T-cell (primary cell): ENCODE results near the gene CYP26C1. TPM values are rescaled to one million over a fixed set of nuclear protein-coding genes. Genes with fewer than 3 reads are reported as not detected.

Experiments
- ATAC-seq, 4 experiments: fragments of 200-7000 bp in 3 of 4; fragments of 150-1000 bp in 1 of 4; cut with Tn5 transposase; replicated peaks in 1 of 4; 1 replicate in 3 of 4; 2 replicates in 1 of 4; pipeline ENCODE4 v1.10.0; 2021; ENCODE audit warnings: moderate library complexity in 3 of 4, mild to moderate bottlenecking in 2 of 4, moderate number of reproducible peaks in 1 of 4
- CTCF ChIA-PET, 2 donors: fragments of 300-600 bp; sonication (Branson Sonifier 250); formaldehyde crosslinking; loops; one replicate each; lab custom pipeline; 2022; ENCODE audit warnings: antibody characterized with exemption in 2 of 2; lab: Charles Lee
- POLR2A ChIA-PET, 2 donors: fragments of 300-600 bp; sonication (Branson Sonifier 250); formaldehyde crosslinking; loops; one replicate each; lab custom pipeline; 2022; ENCODE audit warnings: antibody characterized with exemption in 2 of 2; lab: Charles Lee
- DNase-seq, 35 experiments: peaks; one replicate each; pipeline versions ENCODE4 v3.0.0 to v3.0.0-alpha.2; 2013 to 2023
- H3K27ac ChIP-seq: one replicate; pipeline ENCODE4 v1.5.1; 2013; ENCODE audit warnings: low read length
- H3K27me3 ChIP-seq, 2 experiments: replicated peaks in 1 of 2; 1 replicate in 1 of 2; 2 replicates in 1 of 2; pipeline versions ENCODE4 v1.6.1 to v1.7.0; 2013; ENCODE audit warnings: low read length in 1 of 2, mixed read lengths in 1 of 2; ENCODE audit not compliant: control insufficient read depth in 2 of 2, insufficient read depth in 2 of 2; ENCODE audit errors: extremely low read depth in 1 of 2
- H3K36me3 ChIP-seq, 2 donors: 1 replicate in 1 of 2; 2 replicates in 1 of 2; pipeline versions ENCODE4 v1.6.1 to v1.7.0; 2013; ENCODE audit warnings: low read length in 1 of 2; ENCODE audit not compliant: control insufficient read depth in 2 of 2, insufficient read depth in 1 of 2; ENCODE audit errors: extremely low read depth in 1 of 2
- H3K4me1 ChIP-seq, 2 experiments: 1 replicate in 1 of 2; 2 replicates in 1 of 2; pipeline versions ENCODE4 v1.6.1 to v1.7.0; 2013; ENCODE audit warnings: low read length in 2 of 2, mixed read lengths in 1 of 2; ENCODE audit not compliant: insufficient read depth in 2 of 2, control insufficient read depth in 1 of 2; ENCODE audit errors: extremely low read depth in 1 of 2
- H3K4me3 ChIP-seq, 2 donors: 1 replicate in 1 of 2; 2 replicates in 1 of 2; pipeline versions ENCODE4 v1.5.1 to v1.7.0; 2013; ENCODE audit warnings: mild to moderate bottlenecking in 2 of 2, low read length in 1 of 2, moderate library complexity in 1 of 2; ENCODE audit not compliant: control insufficient read depth in 1 of 2; ENCODE audit errors: extremely low read depth in 1 of 2
- H3K9me3 ChIP-seq: 2 replicates; pipeline ENCODE4 v1.7.0; 2013
- H3K27ac Mint-ChIP-seq, 2 donors: one replicate each; pipeline ENCODE4 v1.8.0; 2020 to 2021; ENCODE audit warnings: mild to moderate bottlenecking in 2 of 2, mixed read lengths in 2 of 2
- H3K27me3 Mint-ChIP-seq, 2 donors: one replicate each; pipeline ENCODE4 v1.8.0; 2021 to 2022; ENCODE audit warnings: mixed read lengths in 2 of 2
- H3K36me3 Mint-ChIP-seq: one replicate; pipeline ENCODE4 v1.8.0; 2021; ENCODE audit warnings: mixed read lengths
- H3K4me1 Mint-ChIP-seq, 3 donors: one replicate each; pipeline ENCODE4 v1.8.0; 2020 to 2022; ENCODE audit warnings: mixed read lengths in 3 of 3, mild to moderate bottlenecking in 1 of 3
- H3K4me3 Mint-ChIP-seq, 3 donors: one replicate each; pipeline ENCODE4 v1.8.0; 2020 to 2022; ENCODE audit warnings: mild to moderate bottlenecking in 3 of 3, mixed read lengths in 3 of 3, moderate library complexity in 3 of 3
- H3K9me3 Mint-ChIP-seq, 3 donors: one replicate each; pipeline ENCODE4 v1.8.0; 2020 to 2022; ENCODE audit warnings: mixed read lengths in 3 of 3
- WGBS: methylation state at CpG from one replicate; pipeline ENCODE4 v1.1.5; 2013; ENCODE audit warnings: missing lambda C conversion rate; ENCODE audit not compliant: insufficient coverage; 5-methylcytosine and 5-hydroxymethylcytosine counted together
- total RNA-seq, 35 experiments: library from RNA in 6 of 35; stranded (reverse) in 6 of 35; fragments of 120-200 nt in 1 of 35; gene quantifications; one replicate each; pipeline versions ENCODE4 v1.2.1 to v1.2.4 and lab custom pipeline; 2013 to 2026

Gene CYP26C1
- total RNA-seq, 5 donors from 2014 or later (not counting 1 experiment from before 2014, with no cell fraction given): 0.20 to 0.49 (median 0.38) TPM

DNA sequence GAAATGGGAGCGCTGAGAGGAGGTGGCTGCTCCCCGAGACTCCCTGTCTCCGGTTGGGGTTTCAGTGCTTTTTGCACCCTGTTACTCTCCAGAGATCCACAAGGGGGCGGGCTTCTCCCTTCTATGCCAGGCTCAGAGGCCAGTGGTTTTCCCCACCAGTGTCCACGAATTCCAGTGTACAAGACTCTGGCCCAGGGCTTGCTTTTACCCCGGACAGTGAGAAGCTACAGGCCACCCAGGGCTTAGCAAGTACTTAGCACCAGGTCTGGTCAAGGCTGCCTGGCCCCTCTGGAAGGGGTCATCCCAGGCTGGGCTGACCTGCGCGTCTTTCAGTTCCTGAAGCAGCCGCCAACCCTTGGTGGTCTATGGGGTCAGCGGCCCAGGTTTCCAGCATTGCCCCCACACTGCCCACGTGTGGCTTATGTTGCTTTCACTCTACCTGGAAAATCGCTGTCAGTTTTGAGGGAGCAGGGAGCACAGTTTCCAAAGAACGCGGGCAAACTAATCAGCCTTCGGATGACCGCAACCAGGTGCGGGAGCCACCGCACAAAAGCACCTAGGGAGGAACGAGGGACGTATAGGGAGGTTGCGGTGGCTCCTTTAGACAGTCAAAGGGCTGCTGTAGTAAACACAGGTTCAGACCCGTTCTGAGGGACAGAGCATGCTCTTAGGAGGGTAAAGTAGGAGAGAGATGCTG lies 19.9 kb downstream of the CYP26C1 start:
- DNase-seq (peak in 28 of 35 experiments; percentile 14 to 64 (median 34)), ATAC-seq (peak; percentile 52 to 67 (median 64))
- peak overlapping the region in 1 of 3 donors; percentile 17 for H3K4me3 Mint-ChIP-seq
- H3K9me3 ChIP-seq: no peaks in the 10 kb centered on the region
- H3K4me3 ChIP-seq: no peak overlapping the region
- H3K36me3 ChIP-seq: no peaks in the 10 kb centered on the region
- no peaks in the 10 kb centered on the region for H3K36me3 Mint-ChIP-seq
- no peak overlapping the region for H3K27ac ChIP-seq
- H3K27me3 ChIP-seq: peaks cover 14 to 34% of the 10 kb centered on the region in 2 experiments
- peaks cover 7 to 8% (median 8%) of the 10 kb centered on the region in 3 donors for H3K4me1 Mint-ChIP-seq
- peaks cover 0 to 4% of the 10 kb centered on the region in 2 experiments for H3K4me1 ChIP-seq
- WGBS: 61% methylated on average over 16 of the region's 22 CpGs
- CTCF ChIA-PET: interaction anchor here (0.6 to 1.9 kb wide), 10 partner anchors 11 to 433 kb away, joined by 3 to 12 read pairs (median 4); no protein-coding TSS in a partner anchor
- H3K27ac Mint-ChIP-seq: no peak overlapping the region
- no peaks in the 10 kb centered on the region for H3K9me3 Mint-ChIP-seq
- H3K27me3 Mint-ChIP-seq: peaks cover 42 to 43% of the 10 kb centered on the region in 2 donors
- POLR2A ChIA-PET: no interaction called here

DNA sequence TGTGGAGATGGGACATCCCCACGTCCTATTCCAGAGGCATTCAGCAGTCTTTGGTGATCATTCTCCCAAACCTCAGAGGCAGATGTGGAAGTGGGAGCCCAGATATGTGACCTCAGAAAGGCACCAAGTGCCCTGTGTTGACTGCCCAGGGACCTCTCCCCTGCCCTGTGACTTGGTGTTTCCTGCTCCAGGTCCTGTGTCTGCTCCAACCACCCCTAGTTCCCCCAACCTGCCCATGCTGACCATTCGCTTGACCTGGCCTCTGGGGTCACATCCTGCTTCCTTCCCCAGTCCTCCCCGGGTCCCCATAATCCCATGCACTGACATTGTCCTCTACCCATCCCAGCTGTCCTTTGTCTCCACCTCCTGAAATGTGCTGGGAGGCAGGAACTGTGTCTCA lies 20.7 kb downstream of the CYP26C1 start:
- WGBS: 33% methylated on average over 2 of the region's 3 CpGs
- no peak for ATAC-seq

DNA sequence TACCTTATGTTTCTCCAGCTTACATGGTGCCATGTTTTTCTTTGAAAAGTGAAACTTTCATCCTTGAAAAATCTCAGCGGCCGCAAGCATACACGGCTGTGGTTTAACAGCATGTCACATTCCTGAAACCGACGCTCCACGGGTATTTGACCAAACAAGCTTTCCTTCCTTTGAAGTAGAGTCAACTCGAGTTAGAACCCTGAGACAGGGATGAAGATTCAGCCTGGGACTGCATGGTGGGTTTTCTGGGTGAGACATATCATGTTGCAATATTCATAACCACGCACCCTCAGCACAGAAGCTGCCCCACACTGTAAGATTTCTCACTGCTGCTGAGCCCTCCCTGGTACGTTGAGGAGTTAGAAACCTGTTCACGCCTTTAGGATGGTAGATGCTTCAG lies 21.2 kb downstream of the CYP26C1 start:
- CTCF ChIA-PET: interaction anchor here (0.5 to 0.6 kb wide), 2 partner anchors 214 to 437 kb away, joined by 3 to 4 read pairs; no protein-coding TSS in a partner anchor
- H3K4me3 ChIP-seq: no peak overlapping the region
- WGBS: 63% methylated on average over 7 of the region's 10 CpGs
- no peak overlapping the region for H3K27ac ChIP-seq
- Mint-ChIP-seq H3K4me3 (no peak overlapping the region), H3K36me3 (no peaks in the 10 kb centered on the region), H3K9me3 (no peaks in the 10 kb centered on the region), H3K27ac (no peak overlapping the region), H3K27me3 (peaks cover 31 to 33% of the 10 kb centered on the region in 2 donors), H3K4me1 (peaks cover 2 to 8% (median 3%) of the 10 kb centered on the region in 3 donors)
- no peak for ATAC-seq
- peak in 1 of 35 experiments; percentile 8 for DNase-seq
- peaks cover 4 to 31% of the 10 kb centered on the region in 2 experiments for H3K27me3 ChIP-seq
- peaks cover 0 to 4% of the 10 kb centered on the region in 2 experiments for H3K4me1 ChIP-seq
- no peaks in the 10 kb centered on the region for H3K9me3 ChIP-seq
- POLR2A ChIA-PET: interaction anchor here in 1 of 2 donors (0.6 kb wide), 1 partner anchor 11 kb away, joined by 3 read pairs; no protein-coding TSS in a partner anchor
- H3K36me3 ChIP-seq: no peaks in the 10 kb centered on the region

More for the DNA sequence above, 20.7 kb downstream of the CYP26C1 start:
- CTCF ChIA-PET: interaction anchor here in 1 of 2 donors (0.6 to 1.9 kb wide), 4 partner anchors 11 to 1355 kb away, joined by 3 to 5 read pairs (median 4); no protein-coding TSS in a partner anchor
- Histone ChIP-seq H3K36me3 (no peaks in the 10 kb centered on the region), H3K27me3 (peaks cover 8 to 30% of the 10 kb centered on the region in 2 experiments), H3K4me1 (peaks cover 0 to 4% of the 10 kb centered on the region in 2 experiments), H3K9me3 (no peaks in the 10 kb centered on the region), H3K4me3 (no peak overlapping the region), H3K27ac (no peak overlapping the region)
- DNase-seq: peak in 1 of 35 experiments; percentile 15
- Mint-ChIP-seq H3K27ac (no peak overlapping the region), H3K36me3 (no peaks in the 10 kb centered on the region), H3K4me1 (peaks cover 2 to 8% (median 3%) of the 10 kb centered on the region in 3 donors), H3K4me3 (no peak overlapping the region), H3K9me3 (no peaks in the 10 kb centered on the region), H3K27me3 (peaks cover 36 to 39% of the 10 kb centered on the region in 2 donors)
- POLR2A ChIA-PET: interaction anchor here in 1 of 2 donors (0.6 kb wide), 1 partner anchor 10 kb away, joined by 3 read pairs; no protein-coding TSS in a partner anchor

DNA sequence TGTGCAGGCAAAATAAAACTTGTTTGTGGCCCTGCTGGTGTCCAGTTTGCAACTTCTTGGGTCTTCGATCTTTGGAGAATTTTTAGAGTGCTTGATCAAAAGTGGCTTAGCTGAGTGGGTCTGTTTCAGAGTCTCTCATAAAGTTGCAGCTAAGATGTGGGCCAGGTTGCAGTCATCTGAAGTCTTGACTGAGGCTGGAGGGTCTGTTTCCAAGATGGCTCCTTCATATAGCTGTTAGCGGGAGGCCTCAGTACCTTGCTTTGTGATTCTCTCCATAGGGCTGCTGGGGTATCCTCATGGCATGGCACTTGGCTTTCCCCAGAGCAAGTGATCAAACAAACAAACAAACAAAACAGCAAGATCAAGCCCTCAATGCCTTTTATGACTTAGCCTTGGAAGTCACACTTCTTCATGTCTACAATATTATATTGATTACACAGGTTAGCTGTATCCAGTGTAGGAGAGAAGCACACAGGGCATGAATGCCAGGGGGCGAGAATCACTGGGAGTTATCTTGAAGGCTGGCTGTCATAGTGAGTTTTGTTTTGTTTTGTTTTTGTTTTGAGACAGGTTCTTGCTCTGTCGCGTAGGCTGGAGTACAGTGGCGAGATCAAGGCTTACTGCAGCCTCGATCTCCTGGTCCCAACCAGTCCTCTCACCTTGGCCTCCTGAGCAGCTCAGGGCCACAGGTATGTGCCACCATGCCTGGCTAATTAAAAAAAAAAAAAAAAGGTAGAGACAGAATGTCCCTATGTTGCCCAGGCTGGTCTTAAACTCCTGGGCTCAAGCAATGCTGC lies 23.3 kb downstream of the CYP26C1 start:
- Histone ChIP-seq H3K4me3 (no peak overlapping the region), H3K27me3 (peaks cover 4 to 33% of the 10 kb centered on the region in 2 experiments)

DNA sequence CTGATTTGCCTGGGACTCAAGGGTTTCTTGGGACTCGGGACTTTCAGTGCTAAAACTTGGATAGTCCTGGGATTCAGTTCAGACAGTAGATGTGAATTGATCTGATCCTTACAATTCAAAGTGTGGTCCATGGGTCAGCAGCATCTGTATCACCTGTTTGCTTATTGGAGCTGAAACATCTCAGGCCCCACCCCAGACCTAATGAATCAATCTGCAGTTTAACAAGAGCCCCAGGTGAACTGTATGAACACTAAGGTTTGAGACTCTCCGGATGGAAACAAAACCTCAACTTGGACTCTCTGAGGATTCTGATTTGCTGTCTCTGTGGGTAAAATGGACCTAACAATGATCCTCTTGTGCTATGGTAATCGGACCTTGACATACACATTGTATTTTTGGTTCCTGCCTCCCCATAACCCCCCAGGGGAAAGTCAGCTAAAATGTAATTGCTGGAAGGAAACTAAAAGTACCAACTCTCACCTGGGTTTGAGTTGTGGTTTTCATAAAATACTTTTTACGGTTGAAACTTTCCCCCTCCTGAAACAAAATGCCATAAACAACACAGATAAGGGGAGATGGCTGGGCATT lies 24.8 kb downstream of the CYP26C1 start:
- Histone ChIP-seq H3K27me3 (peaks cover 0 to 20% of the 10 kb centered on the region in 2 experiments), H3K4me1 (peaks cover 0 to under 1% of the 10 kb centered on the region in 2 experiments), H3K4me3 (no peak overlapping the region), H3K9me3 (no peaks in the 10 kb centered on the region), H3K36me3 (no peaks in the 10 kb centered on the region), H3K27ac (no peak overlapping the region)
- CTCF ChIA-PET: interaction anchor here in 1 of 2 donors (0.6 kb wide), 1 partner anchor 198 kb away, joined by 3 read pairs; no protein-coding TSS in a partner anchor
- Mint-ChIP-seq H3K27ac (no peak overlapping the region), H3K9me3 (no peaks in the 10 kb centered on the region), H3K4me3 (no peak overlapping the region), H3K4me1 (peaks cover 0 to 4% (median 0%) of the 10 kb centered on the region in 3 donors), H3K36me3 (no peaks in the 10 kb centered on the region), H3K27me3 (peaks cover 14 to 21% of the 10 kb centered on the region in 2 donors)
- WGBS: no CpG with 5 or more reads among the region's 4 CpGs
- POLR2A ChIA-PET: interaction anchor here in 1 of 2 donors (0.8 kb wide), 1 partner anchor 27 kb away, joined by 3 read pairs; no protein-coding TSS in a partner anchor
- ATAC-seq (no peak), DNase-seq (no peak)

More for the DNA sequence above, 23.3 kb downstream of the CYP26C1 start:
- ChIA-PET CTCF (interaction anchor here in 1 of 2 donors (0.5 to 0.9 kb wide), 2 partner anchors 32 to 269 kb away, joined by 3 read pairs; no protein-coding TSS in a partner anchor), POLR2A (no interaction called here)
- Histone ChIP-seq H3K27ac (no peak overlapping the region), H3K4me1 (peaks cover 0 to 4% of the 10 kb centered on the region in 2 experiments), H3K36me3 (no peaks in the 10 kb centered on the region), H3K9me3 (no peaks in the 10 kb centered on the region)
- Mint-ChIP-seq H3K9me3 (no peaks in the 10 kb centered on the region), H3K4me1 (peaks cover 2 to 8% (median 3%) of the 10 kb centered on the region in 3 donors), H3K27ac (no peak overlapping the region), H3K27me3 (peaks cover 28% of the 10 kb centered on the region in 2 donors), H3K36me3 (no peaks in the 10 kb centered on the region), H3K4me3 (no peak overlapping the region)
- 71% methylated on average over 3 of the region's 7 CpGs for WGBS
- no peak for ATAC-seq
- DNase-seq: peak in 1 of 35 experiments; percentile 8
